ENCODE results near the gene ZBTB7C.

- TF ChIP-seq, protein P1, sequence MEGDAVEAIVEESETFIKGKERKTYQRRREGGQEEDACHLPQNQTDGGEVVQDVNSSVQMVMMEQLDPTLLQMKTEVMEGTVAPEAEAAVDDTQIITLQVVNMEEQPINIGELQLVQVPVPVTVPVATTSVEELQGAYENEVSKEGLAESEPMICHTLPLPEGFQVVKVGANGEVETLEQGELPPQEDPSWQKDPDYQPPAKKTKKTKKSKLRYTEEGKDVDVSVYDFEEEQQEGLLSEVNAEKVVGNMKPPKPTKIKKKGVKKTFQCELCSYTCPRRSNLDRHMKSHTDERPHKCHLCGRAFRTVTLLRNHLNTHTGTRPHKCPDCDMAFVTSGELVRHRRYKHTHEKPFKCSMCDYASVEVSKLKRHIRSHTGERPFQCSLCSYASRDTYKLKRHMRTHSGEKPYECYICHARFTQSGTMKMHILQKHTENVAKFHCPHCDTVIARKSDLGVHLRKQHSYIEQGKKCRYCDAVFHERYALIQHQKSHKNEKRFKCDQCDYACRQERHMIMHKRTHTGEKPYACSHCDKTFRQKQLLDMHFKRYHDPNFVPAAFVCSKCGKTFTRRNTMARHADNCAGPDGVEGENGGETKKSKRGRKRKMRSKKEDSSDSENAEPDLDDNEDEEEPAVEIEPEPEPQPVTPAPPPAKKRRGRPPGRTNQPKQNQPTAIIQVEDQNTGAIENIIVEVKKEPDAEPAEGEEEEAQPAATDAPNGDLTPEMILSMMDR (IDR thresholded peaks at IDR 0.05), result no peak
- TF ChIP-seq POLR2A (IDR thresholded peaks at IDR 0.05), result no peak
Observed at GRCh38 chr18:48454261-48454757, 45.1 kb upstream of the ZBTB7C start.

All from body of pancreas (tissue), 4 donors.